Measurements from ENCODE around the gene LDLRAD1.

DNA sequence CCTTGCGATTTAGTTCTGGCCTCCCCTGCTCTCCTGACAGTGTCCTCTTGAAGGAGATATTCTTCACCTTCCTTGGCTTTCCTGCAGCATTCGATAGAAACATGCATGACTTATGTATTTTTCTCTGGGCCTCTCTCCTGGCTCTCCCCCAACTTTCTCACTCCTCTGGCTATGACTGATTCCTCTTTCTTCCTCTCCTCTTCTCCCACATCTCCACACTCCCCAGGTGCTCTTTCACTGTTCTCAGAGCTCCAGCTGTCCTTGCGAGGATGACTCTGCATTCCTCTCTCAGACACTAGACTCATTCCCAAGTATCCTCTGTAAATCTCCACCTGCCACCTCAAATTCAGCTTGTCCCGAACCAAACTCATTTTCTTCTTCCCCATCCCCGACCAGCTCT, 53.9 kb downstream of the LDLRAD1 start:
- TF ChIP-seq, protein P1, sequence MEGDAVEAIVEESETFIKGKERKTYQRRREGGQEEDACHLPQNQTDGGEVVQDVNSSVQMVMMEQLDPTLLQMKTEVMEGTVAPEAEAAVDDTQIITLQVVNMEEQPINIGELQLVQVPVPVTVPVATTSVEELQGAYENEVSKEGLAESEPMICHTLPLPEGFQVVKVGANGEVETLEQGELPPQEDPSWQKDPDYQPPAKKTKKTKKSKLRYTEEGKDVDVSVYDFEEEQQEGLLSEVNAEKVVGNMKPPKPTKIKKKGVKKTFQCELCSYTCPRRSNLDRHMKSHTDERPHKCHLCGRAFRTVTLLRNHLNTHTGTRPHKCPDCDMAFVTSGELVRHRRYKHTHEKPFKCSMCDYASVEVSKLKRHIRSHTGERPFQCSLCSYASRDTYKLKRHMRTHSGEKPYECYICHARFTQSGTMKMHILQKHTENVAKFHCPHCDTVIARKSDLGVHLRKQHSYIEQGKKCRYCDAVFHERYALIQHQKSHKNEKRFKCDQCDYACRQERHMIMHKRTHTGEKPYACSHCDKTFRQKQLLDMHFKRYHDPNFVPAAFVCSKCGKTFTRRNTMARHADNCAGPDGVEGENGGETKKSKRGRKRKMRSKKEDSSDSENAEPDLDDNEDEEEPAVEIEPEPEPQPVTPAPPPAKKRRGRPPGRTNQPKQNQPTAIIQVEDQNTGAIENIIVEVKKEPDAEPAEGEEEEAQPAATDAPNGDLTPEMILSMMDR (IDR thresholded peaks at IDR 0.05) = no peak
- TF ChIP-seq POLR2A (IDR thresholded peaks at IDR 0.05) = no peak
